Ovary (tissue), 10 donors: ENCODE results near the gene KMT2D. TPM values are rescaled to one million over a fixed set of nuclear protein-coding genes. Genes with fewer than 3 reads are reported as not detected.
A peak's percentile ranks its signal among the peaks of the same experiment; 100 is the strongest.

Experiments used
- DNase-seq, 5 donors: peaks; one replicate each; pipeline ENCODE4 v3.0.0-alpha.2; 2019 to 2020
- H3K27ac ChIP-seq, 2 donors: fragments of 200-600 bp; one replicate each; pipeline versions ENCODE4 v1.5.1 to v1.8.0; 2019 to 2022
- H3K27me3 ChIP-seq: fragments of 200-600 bp; one replicate; pipeline ENCODE4 v1.8.0; 2022
- H3K36me3 ChIP-seq: fragments of 200-600 bp; sonication (generic); one replicate; pipeline ENCODE4 v1.5.1; 2019
- H3K4me1 ChIP-seq: one replicate; pipeline ENCODE4 v1.8.1; 2013; ENCODE audit warnings: mild to moderate bottlenecking, moderate library complexity; ENCODE audit not compliant: insufficient read depth
- H3K4me3 ChIP-seq: fragments of 200-600 bp; sonication (generic); one replicate; pipeline ENCODE4 v1.5.1; 2017
- H3K9me3 ChIP-seq, 2 donors: fragments of 200-600 bp in 1 of 2; sonication (generic) in 1 of 2; one replicate each; pipeline versions ENCODE4 v1.5.1 to v1.8.1; 2013 to 2019; ENCODE audit warnings: mild to moderate bottlenecking in 1 of 2, moderate library complexity in 1 of 2
- EP300 ChIP-seq: sonication (generic); formaldehyde crosslinking; IDR thresholded peaks from one replicate; pipeline ENCODE4 v1.6.1; 2017; ENCODE audit warnings: antibody characterized with exemption
- POLR2A ChIP-seq: fragments of 450-650 bp; IDR thresholded peaks from one replicate; pipeline ENCODE4 v1.6.1; 2017; ENCODE audit warnings: antibody characterized with exemption, mild to moderate bottlenecking, moderate library complexity
- WGBS, 3 donors: extraction: QIAGEN DNeasy Blood & Tissue Kit in 1 of 3; methylation state at CpG; one replicate each; pipeline versions ENCODE4 v1.1.5 to v1.1.7; 2013 to 2017; 5-methylcytosine and 5-hydroxymethylcytosine counted together
- intact Hi-C, 4 donors: fragments of 100-400 bp; cut with DNase I; formaldehyde crosslinking; loops; one replicate each; pipeline versions ENCODE4 v1.11.0 to v1.15.1; 2022 to 2023
- long read RNA-seq, 3 donors: library from polyadenylated mRNA in 2 of 3; unstranded in 2 of 3; transcript quantifications; one replicate each; pipeline ENCODE4 v2.0.0 and lab custom pipeline, GENCODE V29; 2021 to 2026
- polyA plus RNA-seq, 2 donors: library from polyadenylated mRNA; stranded (reverse); fragments of 200-250 nt in 1 of 2; fragments of 350-450 nt in 1 of 2; fragmentation: Illumina TruSeq in 1 of 2; extraction: RNeasy Lipid Tissue Mini Kit (QIAGEN cat#74804) in 1 of 2; gene quantifications; one replicate each; pipeline ENCODE4 v1.2.3, GENCODE V29; 2013 to 2014
- total RNA-seq, 7 donors: library from RNA; depleted of rRNA in 2 of 7; stranded (reverse); fragments of >200 nt in 2 of 7; fragmentation: NEBNext Ultra II Directional in 3 of 7; extraction: Animal tissue kit (Norgen Biotek cat#: 25700) in 3 of 7; gene quantifications; one replicate each; pipeline versions ENCODE4 v1.1.0 to v1.2.4, GENCODE V29; 2016 to 2023
- TF ChIP-seq, protein P1 (sequence below), 3 donors: fragments of 450-650 bp in 2 of 3; fragments of 200-600 bp in 1 of 3; IDR thresholded peaks; one replicate each; pipeline versions ENCODE4 v1.5.1 to v1.8.0; 2016 to 2022; ENCODE audit warnings: antibody characterized with exemption in 3 of 3, mild to moderate bottlenecking in 1 of 3
- donor health status: DM: no; HTN: no; CAD: no; lungs with moderate emphysema.
- donor health status: DM: no; HTN: no; CAD: no.
- donor health status: Bipolar disorder and iron deficiency.
- donor health status: DM: yes; HTN: yes; CAD: no.
- donor health status: DM: no; HTN: no; CAD: no.
- donor health status: DM: yes; HTN: yes; CAD: no.

KMT2D gene, protein sequence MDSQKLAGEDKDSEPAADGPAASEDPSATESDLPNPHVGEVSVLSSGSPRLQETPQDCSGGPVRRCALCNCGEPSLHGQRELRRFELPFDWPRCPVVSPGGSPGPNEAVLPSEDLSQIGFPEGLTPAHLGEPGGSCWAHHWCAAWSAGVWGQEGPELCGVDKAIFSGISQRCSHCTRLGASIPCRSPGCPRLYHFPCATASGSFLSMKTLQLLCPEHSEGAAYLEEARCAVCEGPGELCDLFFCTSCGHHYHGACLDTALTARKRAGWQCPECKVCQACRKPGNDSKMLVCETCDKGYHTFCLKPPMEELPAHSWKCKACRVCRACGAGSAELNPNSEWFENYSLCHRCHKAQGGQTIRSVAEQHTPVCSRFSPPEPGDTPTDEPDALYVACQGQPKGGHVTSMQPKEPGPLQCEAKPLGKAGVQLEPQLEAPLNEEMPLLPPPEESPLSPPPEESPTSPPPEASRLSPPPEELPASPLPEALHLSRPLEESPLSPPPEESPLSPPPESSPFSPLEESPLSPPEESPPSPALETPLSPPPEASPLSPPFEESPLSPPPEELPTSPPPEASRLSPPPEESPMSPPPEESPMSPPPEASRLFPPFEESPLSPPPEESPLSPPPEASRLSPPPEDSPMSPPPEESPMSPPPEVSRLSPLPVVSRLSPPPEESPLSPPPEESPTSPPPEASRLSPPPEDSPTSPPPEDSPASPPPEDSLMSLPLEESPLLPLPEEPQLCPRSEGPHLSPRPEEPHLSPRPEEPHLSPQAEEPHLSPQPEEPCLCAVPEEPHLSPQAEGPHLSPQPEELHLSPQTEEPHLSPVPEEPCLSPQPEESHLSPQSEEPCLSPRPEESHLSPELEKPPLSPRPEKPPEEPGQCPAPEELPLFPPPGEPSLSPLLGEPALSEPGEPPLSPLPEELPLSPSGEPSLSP (N-terminal part only)
- 10 to 100 TPM; 28.3 to 97.0 (median 79.1) TPM for total RNA-seq
- 10 to 100 TPM; 35.5 to 51.8 TPM for polyA plus RNA-seq
- long read RNA-seq, donor 1, partial matches to known transcripts: 4 of 12 reads
- long read RNA-seq, donor 1, other reads (novel, unspliced or antisense): 8 of 12 reads
- long read RNA-seq, donor 2: 0 reads
- long read RNA-seq, donor 3, partial matches to known transcripts: 0 of 11 reads
- long read RNA-seq, donor 3, other reads (novel, unspliced or antisense): 11 of 11 reads

DNA sequence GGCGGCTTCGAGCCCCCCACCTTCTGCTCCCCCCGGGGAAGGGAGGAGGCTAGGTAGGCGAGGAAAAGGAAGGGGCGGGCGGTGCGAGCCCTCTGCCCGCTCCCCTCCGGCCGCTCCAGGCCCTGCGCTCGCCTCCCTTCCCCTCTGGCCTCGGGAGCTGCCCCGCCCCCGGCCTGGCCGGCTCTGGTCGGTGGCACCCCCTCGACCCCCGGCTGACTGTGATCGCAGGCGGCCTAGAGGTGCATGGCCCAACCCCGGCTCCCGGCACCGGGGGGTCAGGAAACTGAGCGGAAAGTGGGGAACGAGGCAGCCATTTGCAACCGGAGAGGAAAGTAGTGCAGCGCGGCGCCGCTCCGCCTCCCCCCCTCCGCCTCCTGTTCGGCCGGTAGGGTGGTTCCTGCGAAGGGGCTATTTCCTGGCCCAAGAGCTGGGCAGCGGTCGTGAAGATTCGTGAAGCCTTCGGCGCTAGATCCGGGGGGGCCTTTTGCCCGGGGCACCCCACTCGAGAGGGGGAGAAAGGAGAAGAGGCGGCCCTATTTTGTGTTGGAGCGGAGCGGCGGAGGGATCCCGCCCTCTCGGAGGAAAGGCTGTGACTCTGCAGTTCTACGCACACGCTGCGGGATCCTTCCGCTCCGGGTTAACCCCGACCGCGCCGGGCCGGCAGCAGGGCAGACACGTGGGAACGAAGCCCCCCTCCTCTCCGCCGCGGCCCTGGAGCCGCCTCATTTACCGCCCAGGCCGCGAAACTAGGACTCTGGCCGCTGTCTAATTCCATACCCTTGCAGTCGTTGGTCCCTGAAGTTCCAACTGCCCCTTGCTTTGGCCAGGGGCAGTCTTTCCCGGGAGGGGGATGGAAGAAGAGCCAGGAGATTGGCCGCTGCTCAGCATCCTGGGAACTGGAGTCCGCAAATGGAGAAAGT, at the start of gene KMT2D:
Gene KMT2D (minus strand): TSS at position 558 of the 920 bp plus-strand sequence. CDS start 5,470 bp downstream, outside the sequence.
- intact Hi-C loops: loop anchor here in 1 of 4 donors (10.0 kb wide), 1 partner anchor 174 kb away; no protein-coding TSS in a partner anchor
- peak within 1 kb of the TSS; percentile 61 to 90 for H3K27ac ChIP-seq
- TF ChIP-seq POLR2A: peak; percentile 66
- TF ChIP-seq EP300: no peak
- TF ChIP-seq, protein P1, sequence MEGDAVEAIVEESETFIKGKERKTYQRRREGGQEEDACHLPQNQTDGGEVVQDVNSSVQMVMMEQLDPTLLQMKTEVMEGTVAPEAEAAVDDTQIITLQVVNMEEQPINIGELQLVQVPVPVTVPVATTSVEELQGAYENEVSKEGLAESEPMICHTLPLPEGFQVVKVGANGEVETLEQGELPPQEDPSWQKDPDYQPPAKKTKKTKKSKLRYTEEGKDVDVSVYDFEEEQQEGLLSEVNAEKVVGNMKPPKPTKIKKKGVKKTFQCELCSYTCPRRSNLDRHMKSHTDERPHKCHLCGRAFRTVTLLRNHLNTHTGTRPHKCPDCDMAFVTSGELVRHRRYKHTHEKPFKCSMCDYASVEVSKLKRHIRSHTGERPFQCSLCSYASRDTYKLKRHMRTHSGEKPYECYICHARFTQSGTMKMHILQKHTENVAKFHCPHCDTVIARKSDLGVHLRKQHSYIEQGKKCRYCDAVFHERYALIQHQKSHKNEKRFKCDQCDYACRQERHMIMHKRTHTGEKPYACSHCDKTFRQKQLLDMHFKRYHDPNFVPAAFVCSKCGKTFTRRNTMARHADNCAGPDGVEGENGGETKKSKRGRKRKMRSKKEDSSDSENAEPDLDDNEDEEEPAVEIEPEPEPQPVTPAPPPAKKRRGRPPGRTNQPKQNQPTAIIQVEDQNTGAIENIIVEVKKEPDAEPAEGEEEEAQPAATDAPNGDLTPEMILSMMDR (IDR thresholded peaks at IDR 0.05): peak; percentile 10 to 79 (median 57)
- peak; percentile 92 to 94 (median 93) for DNase-seq
- H3K36me3 ChIP-seq: no peaks in the 10 kb centered on the region
- no peaks in the 10 kb centered on the region for H3K27me3 ChIP-seq
- H3K9me3 ChIP-seq: no peaks in the 10 kb centered on the region
- peak within 1 kb of the TSS; percentile 91 for H3K4me3 ChIP-seq
- 0 to 1% (median 0%) methylated on average over 30 to 74 of the region's 74 CpGs for WGBS, 3 donors
- peaks cover 21% of the 10 kb centered on the region for H3K4me1 ChIP-seq

DNA sequence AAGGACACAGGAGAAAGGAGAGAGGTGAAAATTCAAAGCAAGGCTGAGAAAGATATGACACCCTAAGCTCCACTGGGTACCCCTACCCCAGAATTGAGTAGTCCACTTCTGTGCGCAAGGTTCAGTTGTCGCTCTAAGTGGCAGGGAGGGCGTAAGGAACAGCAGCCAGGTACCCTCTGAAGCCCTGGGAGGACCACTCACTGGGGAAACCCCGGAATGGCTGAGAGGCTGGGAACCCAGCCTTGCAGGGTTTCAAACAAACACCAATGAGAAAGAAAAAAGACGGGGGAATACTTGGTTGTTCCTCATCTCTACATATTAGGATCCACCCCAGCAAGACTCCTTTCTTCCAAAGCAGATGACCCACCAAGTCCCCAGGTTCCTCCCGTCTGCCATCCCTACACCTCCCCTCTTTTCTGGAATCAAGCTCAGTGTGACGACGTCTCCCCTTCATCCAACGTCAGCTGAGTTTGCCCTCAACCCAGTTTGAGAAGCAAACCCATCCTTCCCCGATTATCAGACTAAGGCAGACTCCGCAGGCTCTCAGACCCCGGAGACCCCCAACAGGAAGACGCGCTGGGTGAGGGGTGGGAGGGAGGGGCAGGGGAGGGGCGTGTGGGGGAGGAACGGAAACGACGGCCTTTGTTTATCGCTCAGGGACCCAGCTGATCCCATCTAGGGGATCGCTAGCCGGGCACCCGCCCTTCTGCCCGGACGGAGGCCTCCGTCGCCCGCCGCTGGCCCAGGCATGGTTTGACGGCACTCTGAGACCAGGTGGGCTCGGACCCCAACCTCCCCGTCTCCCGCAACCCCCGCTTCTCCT, 49.3 kb upstream of the KMT2D start:
- H3K27me3 ChIP-seq: no peaks in the 10 kb centered on the region
- WGBS, 3 donors: 3 to 5% (median 3%) methylated on average over 29 to 33 of the region's 33 CpGs

DNA sequence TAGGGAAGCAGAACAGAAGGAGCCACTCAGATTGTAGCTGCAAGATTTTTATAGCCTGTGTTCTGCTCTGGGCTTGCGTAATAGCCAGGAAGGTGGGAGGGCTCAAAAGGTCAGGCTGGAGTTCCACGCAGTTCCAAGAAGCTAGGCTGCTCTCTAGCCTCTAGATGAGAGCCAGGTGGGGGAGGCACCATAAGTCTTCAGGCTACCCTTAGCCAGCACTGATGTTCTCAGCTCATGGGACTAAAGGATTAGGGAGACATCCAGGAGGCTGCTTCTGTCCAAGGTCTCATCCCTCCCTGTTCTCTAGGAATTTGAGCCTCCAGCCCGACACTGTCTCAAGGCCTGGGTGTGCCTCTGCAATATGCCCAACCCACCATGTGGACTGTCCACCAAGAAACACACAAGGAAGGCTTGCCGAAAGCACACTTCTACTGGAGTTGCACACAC, 48.4 kb upstream of the KMT2D start:
- Histone ChIP-seq H3K4me3 (peak overlapping the region; percentile 95), H3K36me3 (no peaks in the 10 kb centered on the region), H3K27me3 (no peaks in the 10 kb centered on the region), H3K27ac (peak overlapping the region; percentile 88 to 98), H3K4me1 (peaks cover 17% of the 10 kb centered on the region), H3K9me3 (no peaks in the 10 kb centered on the region)
- peak; percentile 77 to 88 (median 84) for DNase-seq
- TF ChIP-seq POLR2A (peak; percentile 47), EP300 (no peak)
- 4 to 10% (median 7%) methylated on average over 4 of the region's 4 CpGs for WGBS, 3 donors
- intact Hi-C loops: no loop called here

More for the DNA sequence above, 49.3 kb upstream of the KMT2D start:
- TF ChIP-seq POLR2A (no peak), EP300 (no peak)
- TF ChIP-seq, protein P1 (IDR thresholded peaks at IDR 0.05): no peak
- no peaks in the 10 kb centered on the region for H3K9me3 ChIP-seq
- peak in 3 of 5 donors; percentile 35 to 63 (median 49) for DNase-seq
- peak overlapping the region; percentile 88 to 98 for H3K27ac ChIP-seq
- no peaks in the 10 kb centered on the region for H3K36me3 ChIP-seq
- H3K4me1 ChIP-seq: peaks cover 17% of the 10 kb centered on the region
- intact Hi-C loops: loop anchor here in 1 of 4 donors (10.0 kb wide), 1 partner anchor 95 kb away; the partner anchor contains the start of gene PRKAG1
- H3K4me3 ChIP-seq: peak overlapping the region; percentile 95
